Dedifferentiated amniotic fluid mesenchymal stem cell (primary cell): ENCODE results near the gene FYCO1.

Experiments
- DNase-seq: peaks from one replicate; pipeline ENCODE4 v3.0.0-alpha.2; 2016; ENCODE audit errors: extremely low spot score

Gene FYCO1

GRCh38 chr3:45915518-45916231 lies 79.9 kb downstream of the FYCO1 start:
- peak; percentile 46 for DNase-seq

GRCh38 chr3:45915059-45915439 lies 80.6 kb downstream of the FYCO1 start:
- DNase-seq = no peak

DNA sequence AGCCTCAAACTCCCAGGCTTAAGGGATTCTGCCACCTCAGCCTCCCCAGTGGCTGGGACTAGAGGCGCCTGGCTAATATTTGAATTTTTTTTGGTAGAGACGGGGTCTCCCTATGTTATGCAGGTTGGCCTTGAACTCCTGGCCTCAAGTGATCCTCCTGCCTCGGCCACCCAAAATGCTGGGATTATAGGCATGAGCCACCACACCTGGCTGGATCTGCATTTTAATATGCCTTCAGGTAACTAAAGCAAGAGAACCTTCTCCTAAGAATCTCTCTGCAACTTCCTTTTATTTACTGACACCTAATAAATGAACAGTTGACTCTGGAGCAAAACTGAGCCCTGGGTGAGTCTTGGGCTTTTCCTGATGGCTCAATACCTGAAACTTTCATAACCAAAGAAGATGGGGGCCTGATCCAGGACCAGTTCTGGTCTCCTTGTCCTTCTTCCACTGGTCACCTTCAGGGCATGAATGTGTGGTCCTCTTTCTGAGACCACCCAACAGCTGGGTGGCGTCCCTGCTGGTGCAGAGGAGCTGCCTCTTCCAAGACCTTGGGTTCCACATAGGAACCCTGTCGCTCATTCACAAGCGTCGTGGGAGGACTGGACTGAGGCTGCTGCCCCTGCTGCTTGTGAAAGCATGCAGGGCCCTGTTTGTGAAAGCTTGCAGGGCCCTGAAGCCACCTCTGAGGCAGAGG lies 81.1 kb downstream of the FYCO1 start:
- DNase-seq = no peak

GRCh38 chr3:45912435-45912834 lies 83.2 kb downstream of the FYCO1 start:
- DNase-seq = no peak

GRCh38 chr3:45911511-45912226 lies 84.0 kb downstream of the FYCO1 start:
- no peak for DNase-seq

DNA sequence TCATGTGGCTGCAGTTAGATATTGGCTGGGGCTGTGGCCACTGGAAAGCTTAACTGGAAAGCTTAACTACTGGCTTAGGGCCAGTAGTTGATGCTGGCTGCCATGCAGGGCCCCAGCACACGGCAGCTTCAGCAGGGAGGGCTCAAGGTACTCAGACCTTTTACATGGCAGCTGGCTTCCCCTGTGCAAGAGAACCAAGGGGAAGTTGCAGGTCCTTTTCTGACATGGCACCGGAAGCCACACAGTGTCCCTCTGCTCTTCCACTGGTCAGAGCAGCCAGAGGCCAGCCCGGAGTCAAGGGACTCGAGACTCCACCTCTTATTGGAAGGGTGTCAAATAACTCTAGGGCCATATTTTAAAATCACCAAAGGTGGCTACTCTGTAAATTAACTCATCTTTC lies 84.7 kb downstream of the FYCO1 start:
- DNase-seq = no peak

DNA sequence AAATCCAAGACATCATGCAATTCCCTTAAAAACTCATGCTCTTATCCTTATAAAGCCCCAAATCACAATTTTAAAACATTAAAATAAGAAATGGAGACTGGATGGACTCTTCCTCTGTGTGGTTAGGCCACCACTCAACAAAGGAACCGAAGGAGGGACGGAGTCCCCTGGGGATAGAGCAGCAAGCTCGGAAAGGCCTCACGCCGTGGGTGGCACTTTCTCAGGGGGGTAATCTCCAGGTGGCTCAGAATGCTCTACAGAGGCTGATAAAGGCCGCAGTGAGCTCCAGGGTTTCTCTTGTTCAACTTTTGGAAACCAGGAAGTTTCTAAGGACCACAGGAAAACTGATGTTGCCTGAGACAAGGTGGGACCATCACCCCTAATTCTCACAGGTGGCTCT lies 86.1 kb downstream of the FYCO1 start:
- no peak for DNase-seq

DNA sequence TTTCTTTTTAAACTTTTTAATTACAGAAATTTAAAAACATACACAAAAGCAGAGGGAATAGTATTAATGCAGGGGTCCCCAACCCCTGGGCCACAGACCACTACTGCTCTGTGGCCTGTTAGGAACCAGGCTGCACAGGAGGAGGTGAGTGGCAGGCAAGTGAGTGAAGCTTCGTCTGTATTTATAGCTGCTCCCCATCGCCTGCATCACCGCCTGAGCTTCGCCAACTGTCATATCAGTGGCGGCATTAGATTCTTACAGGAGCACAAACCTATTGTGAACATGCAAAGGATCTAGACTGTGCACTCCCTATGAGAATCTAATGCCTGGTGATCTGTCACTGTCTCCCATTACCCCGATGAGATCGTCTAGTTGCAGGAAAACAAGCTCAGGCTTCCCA lies 86.9 kb downstream of the FYCO1 start:
- no peak for DNase-seq

DNA sequence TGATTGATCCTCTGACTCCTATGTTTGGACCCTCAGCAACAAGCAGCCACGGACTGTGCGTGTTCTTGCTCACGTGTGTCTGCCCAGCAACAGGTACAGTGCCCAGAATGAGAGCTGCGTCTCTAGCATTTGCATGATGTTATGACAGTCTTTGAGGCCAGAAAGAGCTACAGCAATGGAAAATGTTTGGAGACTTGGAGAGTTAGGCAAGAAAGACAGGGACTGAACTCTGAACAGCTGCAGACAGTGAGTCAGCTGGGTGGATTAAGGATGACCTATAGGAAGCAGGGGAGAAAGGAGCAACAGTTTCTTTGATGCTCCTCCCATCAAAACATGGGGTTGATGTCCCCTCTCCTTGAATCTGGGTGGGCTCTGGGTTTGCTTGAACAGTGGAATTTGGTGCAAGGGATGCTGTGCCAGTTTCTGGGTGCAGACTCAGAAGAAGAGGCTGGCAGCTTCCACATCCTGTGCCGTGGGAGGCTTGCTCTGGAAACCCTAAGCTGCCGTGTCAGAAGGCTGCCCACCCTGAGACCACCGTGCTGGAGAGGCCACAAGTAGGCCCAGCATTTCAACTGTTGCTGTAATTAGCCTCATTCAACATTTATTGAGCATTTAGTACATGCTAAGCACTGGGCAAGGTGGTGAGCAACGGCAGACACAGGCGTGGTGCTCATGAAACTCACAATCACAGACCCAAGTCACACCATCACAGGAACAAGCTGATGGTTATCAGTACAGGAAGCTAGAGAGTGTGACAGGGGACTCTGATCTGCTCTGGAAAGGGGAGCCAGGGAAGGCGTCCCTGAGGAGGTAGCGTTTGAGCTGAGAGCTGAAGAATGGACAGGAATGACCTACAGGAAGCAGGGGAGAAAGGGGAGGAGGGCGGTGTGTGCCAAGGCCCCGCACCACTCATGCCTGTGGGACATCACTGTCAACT lies 87.6 kb downstream of the FYCO1 start:
- peak; percentile 23 for DNase-seq

DNA sequence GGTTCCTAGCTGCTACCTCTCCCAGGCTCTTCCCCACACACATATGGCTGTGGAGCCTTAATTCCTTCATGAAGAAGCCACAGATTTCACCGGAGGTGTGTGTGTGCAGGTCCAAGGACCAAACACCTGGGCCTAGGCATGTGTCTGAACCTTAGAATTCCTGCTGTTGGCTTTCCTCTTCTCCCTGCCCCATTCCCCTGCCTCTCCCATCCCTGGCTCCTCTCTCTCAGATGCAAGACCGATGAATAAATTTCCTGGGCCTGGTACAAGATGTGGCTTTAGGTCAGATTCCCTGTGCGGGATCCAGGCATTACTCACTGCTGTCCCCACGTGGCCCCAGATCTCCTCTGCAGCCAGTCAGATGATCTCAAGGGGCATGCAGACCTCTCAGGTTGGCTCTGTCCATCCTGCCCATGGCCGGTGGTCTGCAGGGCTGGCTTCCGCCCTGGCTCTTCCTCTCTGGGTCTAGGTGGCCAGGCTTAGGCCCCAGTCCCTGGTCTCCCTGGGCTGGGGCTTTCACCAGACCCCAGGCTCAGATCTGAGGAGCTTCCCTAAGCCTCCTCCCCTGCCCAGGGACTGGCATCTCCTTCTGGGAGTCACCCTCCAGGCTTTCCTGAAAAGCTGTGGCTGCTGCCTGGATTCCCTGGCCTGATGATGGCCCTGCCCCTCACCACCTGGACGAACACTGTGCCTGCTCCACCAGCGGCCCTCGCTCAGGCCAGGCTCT lies 88.8 kb downstream of the FYCO1 start:
- DNase-seq = peak; percentile 55

- DNase-seq = no peak
These were observed 89.9 kb downstream of the FYCO1 start for GRCh38 chr3:45905755-45906154.

DNA sequence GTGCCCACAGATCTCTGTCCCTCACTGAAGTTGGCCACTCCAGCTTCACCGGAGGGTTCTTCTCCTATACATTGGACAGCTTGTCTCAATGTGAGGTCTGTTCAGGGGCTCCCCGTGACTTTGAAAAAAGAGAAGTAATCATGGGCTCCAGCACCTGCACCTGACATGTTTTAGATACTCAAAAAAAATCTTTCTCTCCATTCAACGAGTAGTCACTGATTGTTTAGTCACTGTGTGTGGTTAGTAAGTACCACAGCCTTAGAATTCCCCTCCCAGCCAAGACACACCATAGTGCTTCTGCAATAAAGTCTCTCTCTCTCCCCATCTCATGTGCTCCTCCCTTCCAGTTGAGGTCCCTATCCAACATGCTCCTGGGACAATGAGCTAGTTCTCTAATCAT lies 90.7 kb downstream of the FYCO1 start:
- no peak for DNase-seq

DNA sequence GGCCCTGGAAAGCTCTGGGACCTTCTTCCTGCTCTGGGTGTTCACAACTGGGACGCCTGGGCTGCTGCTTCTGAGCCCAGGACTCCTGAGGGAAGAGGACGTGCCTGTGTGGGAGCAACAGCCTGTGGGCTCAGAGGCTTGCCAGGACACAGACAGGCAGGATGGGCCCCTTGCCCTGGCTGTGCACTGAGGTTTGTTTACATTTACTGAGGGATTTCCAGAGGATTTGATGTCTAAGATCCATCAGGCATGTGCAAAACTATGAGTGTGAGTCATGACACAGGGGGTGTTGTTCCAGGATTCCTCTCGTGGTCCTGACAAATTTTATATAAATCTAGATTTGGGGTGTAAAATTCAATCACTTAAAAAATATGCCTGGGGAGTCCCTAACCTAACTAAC lies 98.7 kb downstream of the FYCO1 start:
- DNase-seq = peak; percentile 37

GRCh38 chr3:45895686-45896468 lies 99.7 kb downstream of the FYCO1 start:
- DNase-seq = no peak

- no peak for DNase-seq
These were observed 101.6 kb downstream of the FYCO1 start for GRCh38 chr3:45894015-45894414.

- DNase-seq = no peak
These were observed 103.5 kb downstream of the FYCO1 start for GRCh38 chr3:45892161-45892560.

DNA sequence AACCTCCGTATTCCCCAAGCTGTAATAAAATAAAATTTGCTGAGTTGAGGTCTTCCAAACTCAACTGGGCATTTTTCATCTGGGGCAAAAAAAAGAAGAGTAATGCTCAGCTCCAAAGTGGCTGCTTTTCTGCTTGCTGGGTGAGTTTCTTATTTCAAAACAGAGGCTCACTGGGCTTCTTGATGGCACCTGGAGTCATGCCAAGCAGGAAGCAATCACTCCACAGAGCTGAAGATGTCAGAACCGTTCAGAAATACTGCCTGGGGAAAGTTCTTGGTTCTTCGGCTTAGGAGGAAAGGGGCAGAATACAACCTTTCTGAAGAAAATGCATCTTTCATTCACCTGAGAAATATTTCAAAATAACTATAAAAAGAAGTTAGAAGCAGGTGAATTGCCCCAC lies 105.2 kb downstream of the FYCO1 start:
- no peak for DNase-seq

DNA sequence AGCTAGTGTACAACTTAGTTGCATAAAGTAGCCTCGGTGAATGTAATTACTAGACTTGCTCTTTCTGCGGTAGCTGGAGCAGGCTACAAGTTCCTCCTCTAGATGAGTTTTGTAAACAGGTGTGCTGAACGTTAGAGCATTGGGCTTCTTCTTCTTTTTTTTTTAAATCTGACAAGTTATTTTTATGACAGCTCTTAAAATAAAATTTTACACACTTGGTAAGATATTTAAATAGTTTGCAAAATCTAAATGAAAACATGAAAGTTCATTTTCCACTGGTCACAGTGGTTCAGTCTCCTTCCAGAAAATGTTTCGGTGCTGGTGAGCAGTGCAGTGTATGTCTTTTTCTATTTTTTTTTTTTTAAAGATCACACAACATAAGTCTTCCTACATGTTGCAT lies 106.3 kb downstream of the FYCO1 start:
- DNase-seq = no peak

GRCh38 chr3:45887759-45888511 lies 107.7 kb downstream of the FYCO1 start:
- DNase-seq = no peak

GRCh38 chr3:45887285-45887684 lies 108.3 kb downstream of the FYCO1 start:
- DNase-seq = no peak
